ENCODE data around the gene CRIM1.

Gene CRIM1

DNA sequence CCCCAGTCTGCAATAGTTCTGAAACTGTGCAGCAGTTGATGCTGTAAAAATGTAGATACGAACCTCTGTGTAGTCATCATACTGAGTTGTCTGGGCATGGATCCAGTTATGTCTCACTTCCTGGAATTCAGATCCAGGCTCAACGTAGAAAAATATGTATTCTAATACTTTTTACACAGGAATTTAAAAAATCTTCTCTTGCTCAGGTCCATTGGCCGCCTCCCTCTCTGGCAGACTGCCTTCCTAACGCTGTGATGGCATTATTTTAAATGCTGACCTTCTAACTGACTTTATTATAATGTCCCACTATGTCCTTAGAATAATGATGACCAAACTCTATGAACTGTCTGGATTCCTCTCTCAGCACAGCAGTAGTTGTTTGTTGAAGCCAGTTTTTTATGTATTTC lies 122.8 kb downstream of the CRIM1 start:
- Histone ChIP-seq H3K4me1 (ENCODE audit: insufficient read depth, low read length, poor library complexity, severe bottlenecking) (no peaks in the 10 kb centered on the region), H3K36me3 (ENCODE audit: insufficient read depth, low read length) (no peaks in the 10 kb centered on the region; the same call in 1 of the 2 replicates), H2AFZ (ENCODE audit: low read length) (no peak overlapping the region), H3K9me3 (ENCODE audit: insufficient read depth, low read depth, low read length) (peaks cover 6% of the 10 kb centered on the region), H3K4me2 (ENCODE audit: low read depth, low read length, poor library complexity, severe bottlenecking) (no peak overlapping the region), H3F3A (ENCODE audit: low read depth) (no peaks in the 10 kb centered on the region), H3K79me2 (ENCODE audit: insufficient read depth, low read length) (no peaks in the 10 kb centered on the region), H4K20me1 (ENCODE audit: insufficient read depth, low read length, poor library complexity, severe bottlenecking) (no peaks in the 10 kb centered on the region), H3K9me2 (replicated peaks; ENCODE audit: low read depth, low read length) (no peaks in the 10 kb centered on the region), H3K27me3 (ENCODE audit: insufficient read depth, low read length, poor library complexity, severe bottlenecking) (no peaks in the 10 kb centered on the region), H3K9ac (ENCODE audit: low read depth, low read length, poor library complexity, severe bottlenecking) (no peak overlapping the region), H3K4me3 (ENCODE audit: low read length, poor library complexity, severe bottlenecking) (no peak overlapping the region)
- TF ChIP-seq, protein P1, sequence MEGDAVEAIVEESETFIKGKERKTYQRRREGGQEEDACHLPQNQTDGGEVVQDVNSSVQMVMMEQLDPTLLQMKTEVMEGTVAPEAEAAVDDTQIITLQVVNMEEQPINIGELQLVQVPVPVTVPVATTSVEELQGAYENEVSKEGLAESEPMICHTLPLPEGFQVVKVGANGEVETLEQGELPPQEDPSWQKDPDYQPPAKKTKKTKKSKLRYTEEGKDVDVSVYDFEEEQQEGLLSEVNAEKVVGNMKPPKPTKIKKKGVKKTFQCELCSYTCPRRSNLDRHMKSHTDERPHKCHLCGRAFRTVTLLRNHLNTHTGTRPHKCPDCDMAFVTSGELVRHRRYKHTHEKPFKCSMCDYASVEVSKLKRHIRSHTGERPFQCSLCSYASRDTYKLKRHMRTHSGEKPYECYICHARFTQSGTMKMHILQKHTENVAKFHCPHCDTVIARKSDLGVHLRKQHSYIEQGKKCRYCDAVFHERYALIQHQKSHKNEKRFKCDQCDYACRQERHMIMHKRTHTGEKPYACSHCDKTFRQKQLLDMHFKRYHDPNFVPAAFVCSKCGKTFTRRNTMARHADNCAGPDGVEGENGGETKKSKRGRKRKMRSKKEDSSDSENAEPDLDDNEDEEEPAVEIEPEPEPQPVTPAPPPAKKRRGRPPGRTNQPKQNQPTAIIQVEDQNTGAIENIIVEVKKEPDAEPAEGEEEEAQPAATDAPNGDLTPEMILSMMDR (conservative IDR thresholded peaks at IDR 0.05; ENCODE audit: low read length): no peak
- no peak for TF ChIP-seq EZH2phosphoT487 (IDR thresholded peaks at IDR 0.05; ENCODE audit: borderline replicate concordance)

DNA sequence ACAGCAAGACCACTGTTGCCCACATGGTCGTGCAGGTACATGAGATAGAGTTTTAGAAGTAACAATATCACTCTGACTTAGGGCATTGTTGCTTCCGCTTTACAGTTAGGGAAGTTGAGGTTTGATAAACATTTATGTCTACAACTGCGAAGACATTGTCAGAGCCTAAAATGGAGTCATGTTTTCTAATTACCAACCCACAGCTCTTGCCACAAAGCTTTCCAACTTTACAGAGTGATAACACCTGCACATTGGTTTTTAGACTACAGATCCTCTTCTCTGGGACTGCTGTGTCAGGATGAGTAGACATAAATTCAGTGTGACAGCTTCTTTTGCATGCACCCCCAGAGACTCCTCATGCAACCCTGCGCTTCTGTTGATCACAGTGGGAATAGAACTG lies 123.4 kb downstream of the CRIM1 start:
- H3F3A ChIP-seq (ENCODE audit: low read depth): no peaks in the 10 kb centered on the region
- H3K4me1 ChIP-seq (ENCODE audit: insufficient read depth, low read length, poor library complexity, severe bottlenecking): no peaks in the 10 kb centered on the region
- no peaks in the 10 kb centered on the region for H4K20me1 ChIP-seq (ENCODE audit: insufficient read depth, low read length, poor library complexity, severe bottlenecking)
- H3K9me3 ChIP-seq (ENCODE audit: insufficient read depth, low read depth, low read length): peaks cover 6% of the 10 kb centered on the region
- TF ChIP-seq EZH2phosphoT487 (IDR thresholded peaks at IDR 0.05; ENCODE audit: borderline replicate concordance): no peak
- TF ChIP-seq, protein P1 (conservative IDR thresholded peaks at IDR 0.05; ENCODE audit: low read length): no peak
- no peaks in the 10 kb centered on the region for H3K27me3 ChIP-seq (ENCODE audit: insufficient read depth, low read length, poor library complexity, severe bottlenecking)
- H3K9me2 ChIP-seq (replicated peaks; ENCODE audit: low read depth, low read length): no peaks in the 10 kb centered on the region
- no peak overlapping the region for H3K4me2 ChIP-seq (ENCODE audit: low read depth, low read length, poor library complexity, severe bottlenecking)
- no peak overlapping the region for H3K4me3 ChIP-seq (ENCODE audit: low read length, poor library complexity, severe bottlenecking)
- no peaks in the 10 kb centered on the region for H3K79me2 ChIP-seq (ENCODE audit: insufficient read depth, low read length)
- H2AFZ ChIP-seq (ENCODE audit: low read length): no peak overlapping the region
- no peaks in the 10 kb centered on the region; the same call in 1 of the 2 replicates for H3K36me3 ChIP-seq (ENCODE audit: insufficient read depth, low read length)
- no peak overlapping the region for H3K9ac ChIP-seq (ENCODE audit: low read depth, low read length, poor library complexity, severe bottlenecking)

DNA sequence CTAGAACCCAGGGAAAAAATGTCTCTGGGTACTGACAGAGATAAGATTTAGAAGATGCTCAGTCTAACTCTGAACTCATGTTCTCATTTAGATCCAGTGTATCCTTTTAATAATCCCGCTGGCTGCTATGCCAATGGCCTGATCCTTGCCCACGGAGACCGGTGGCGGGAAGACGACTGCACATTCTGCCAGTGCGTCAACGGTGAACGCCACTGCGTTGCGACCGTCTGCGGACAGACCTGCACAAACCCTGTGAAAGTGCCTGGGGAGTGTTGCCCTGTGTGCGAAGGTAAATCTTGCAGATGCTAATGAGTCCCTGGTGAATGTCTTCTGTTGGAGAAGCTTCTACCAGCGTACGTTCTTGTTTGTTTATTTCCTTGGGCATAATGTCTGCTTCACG lies 123.8 kb downstream of the CRIM1 start:
- no peak overlapping the region for H3K4me2 ChIP-seq (ENCODE audit: low read depth, low read length, poor library complexity, severe bottlenecking)
- H3K36me3 ChIP-seq (ENCODE audit: insufficient read depth, low read length): no peaks in the 10 kb centered on the region; the same call in 1 of the 2 replicates
- no peaks in the 10 kb centered on the region for H3K27me3 ChIP-seq (ENCODE audit: insufficient read depth, low read length, poor library complexity, severe bottlenecking)
- no peak for TF ChIP-seq EZH2phosphoT487 (IDR thresholded peaks at IDR 0.05; ENCODE audit: borderline replicate concordance)
- TF ChIP-seq, protein P1 (conservative IDR thresholded peaks at IDR 0.05; ENCODE audit: low read length): no peak
- no peaks in the 10 kb centered on the region for H3K79me2 ChIP-seq (ENCODE audit: insufficient read depth, low read length)
- H2AFZ ChIP-seq (ENCODE audit: low read length): no peak overlapping the region
- H4K20me1 ChIP-seq (ENCODE audit: insufficient read depth, low read length, poor library complexity, severe bottlenecking): no peaks in the 10 kb centered on the region
- no peaks in the 10 kb centered on the region for H3K4me1 ChIP-seq (ENCODE audit: insufficient read depth, low read length, poor library complexity, severe bottlenecking)
- H3K9me3 ChIP-seq (ENCODE audit: insufficient read depth, low read depth, low read length): peaks cover 6% of the 10 kb centered on the region
- no peak overlapping the region for H3K4me3 ChIP-seq (ENCODE audit: low read length, poor library complexity, severe bottlenecking)
- H3F3A ChIP-seq (ENCODE audit: low read depth): no peaks in the 10 kb centered on the region
- H3K9ac ChIP-seq (ENCODE audit: low read depth, low read length, poor library complexity, severe bottlenecking): no peak overlapping the region
- no peaks in the 10 kb centered on the region for H3K9me2 ChIP-seq (replicated peaks; ENCODE audit: low read depth, low read length)

All from Loucy (cell line).